Ovary (tissue), 9 donors: ENCODE data around the gene LMX1B. TPM values are rescaled to one million over a fixed set of nuclear protein-coding genes. Genes with fewer than 3 reads are reported as not detected.

Experiments used
- DNase-seq, 5 donors: peaks; one replicate each; pipeline ENCODE4 v3.0.0-alpha.2; 2019 to 2020
- H3K27ac ChIP-seq, 2 donors: fragments of 200-600 bp; one replicate each; pipeline versions ENCODE4 v1.5.1 to v1.8.0; 2019 to 2022
- H3K27me3 ChIP-seq: fragments of 200-600 bp; one replicate; pipeline ENCODE4 v1.8.0; 2022
- H3K36me3 ChIP-seq: fragments of 200-600 bp; sonication (generic); one replicate; pipeline ENCODE4 v1.5.1; 2019
- H3K4me1 ChIP-seq: one replicate; pipeline ENCODE4 v1.8.1; 2013; ENCODE audit warnings: mild to moderate bottlenecking, moderate library complexity; ENCODE audit not compliant: insufficient read depth
- H3K4me3 ChIP-seq: fragments of 200-600 bp; sonication (generic); one replicate; pipeline ENCODE4 v1.5.1; 2017
- H3K9me3 ChIP-seq, 2 donors: fragments of 200-600 bp in 1 of 2; sonication (generic) in 1 of 2; one replicate each; pipeline versions ENCODE4 v1.5.1 to v1.8.1; 2013 to 2019; ENCODE audit warnings: mild to moderate bottlenecking in 1 of 2, moderate library complexity in 1 of 2
- EP300 ChIP-seq: sonication (generic); formaldehyde crosslinking; IDR thresholded peaks from one replicate; pipeline ENCODE4 v1.6.1; 2017; ENCODE audit warnings: antibody characterized with exemption
- POLR2A ChIP-seq: fragments of 450-650 bp; IDR thresholded peaks from one replicate; pipeline ENCODE4 v1.6.1; 2017; ENCODE audit warnings: antibody characterized with exemption, mild to moderate bottlenecking, moderate library complexity
- WGBS, 3 donors: extraction: QIAGEN DNeasy Blood & Tissue Kit in 1 of 3; methylation state at CpG; one replicate each; pipeline versions ENCODE4 v1.1.5 to v1.1.7; 2013 to 2017; 5-methylcytosine and 5-hydroxymethylcytosine counted together
- intact Hi-C, 4 donors: fragments of 100-400 bp; cut with DNase I; formaldehyde crosslinking; loops; one replicate each; pipeline versions ENCODE4 v1.11.0 to v1.15.1; 2022 to 2023
- polyA plus RNA-seq, 2 donors: library from polyadenylated mRNA; stranded (reverse); fragments of 200-250 nt in 1 of 2; fragments of 350-450 nt in 1 of 2; fragmentation: Illumina TruSeq in 1 of 2; extraction: RNeasy Lipid Tissue Mini Kit (QIAGEN cat#74804) in 1 of 2; gene quantifications; one replicate each; pipeline ENCODE4 v1.2.3, GENCODE V29; 2013 to 2014
- total RNA-seq, 7 donors: library from RNA; depleted of rRNA in 2 of 7; stranded (reverse); fragments of >200 nt in 2 of 7; fragmentation: NEBNext Ultra II Directional in 3 of 7; extraction: Animal tissue kit (Norgen Biotek cat#: 25700) in 3 of 7; gene quantifications; one replicate each; pipeline versions ENCODE4 v1.1.0 to v1.2.4, GENCODE V29; 2016 to 2023
- TF ChIP-seq, protein P1 (sequence below), 3 donors: fragments of 450-650 bp in 2 of 3; fragments of 200-600 bp in 1 of 3; IDR thresholded peaks; one replicate each; pipeline versions ENCODE4 v1.5.1 to v1.8.0; 2016 to 2022; ENCODE audit warnings: antibody characterized with exemption in 3 of 3, mild to moderate bottlenecking in 1 of 3
- donor health status: DM: no; HTN: no; CAD: no; lungs with moderate emphysema.
- donor health status: DM: no; HTN: no; CAD: no.
- donor health status: Bipolar disorder and iron deficiency.
- donor health status: DM: yes; HTN: yes; CAD: no.
- donor health status: DM: no; HTN: no; CAD: no.
- donor health status: DM: yes; HTN: yes; CAD: no.

The LMX1B gene
- total and polyA plus RNA-seq, 9 donors, result 0.08 to 0.20 TPM; not detected in 7

DNA sequence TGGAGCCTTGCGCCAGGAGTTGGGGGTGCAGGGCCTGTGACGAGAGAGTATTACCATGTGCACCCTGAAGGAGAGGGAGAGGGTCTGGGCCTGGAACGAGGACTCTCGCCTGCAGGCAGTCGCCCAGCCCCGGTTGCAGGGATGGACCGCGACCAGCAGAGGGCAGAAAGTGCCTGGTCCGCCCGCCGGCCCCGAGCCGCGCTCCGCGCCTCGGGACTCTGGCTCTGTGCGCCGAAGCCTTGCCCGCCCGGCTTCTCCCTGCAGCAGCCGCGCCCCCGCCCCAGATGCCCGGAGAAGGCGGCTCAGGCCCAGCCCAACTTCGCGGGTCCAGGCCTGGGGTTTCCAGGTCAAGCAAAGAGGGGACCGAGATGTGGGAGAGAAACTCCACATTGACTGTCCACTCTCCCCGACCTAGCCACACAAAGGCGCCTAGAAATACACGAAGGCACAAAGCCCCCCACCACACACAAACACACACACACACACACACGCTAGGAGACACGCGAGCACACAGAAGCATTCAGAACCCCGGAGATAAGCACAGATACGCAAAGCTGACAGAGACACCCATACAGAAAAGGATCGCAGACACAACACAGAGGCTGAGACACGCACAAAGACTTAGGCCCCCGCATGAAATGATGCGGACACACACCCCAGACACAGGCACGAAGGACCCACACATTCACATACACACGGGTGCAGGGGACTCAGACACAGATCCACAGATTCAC is 2.0 kb upstream of the LMX1B start:
- intact Hi-C loops, result loop anchor here in 3 of 4 donors (5.0 to 10.0 kb wide), 2 partner anchors 171 to 173 kb away; no protein-coding TSS in a partner anchor
- Histone ChIP-seq H3K27me3 (no peaks in the 10 kb centered on the region), H3K4me3 (no peak overlapping the region)

DNA sequence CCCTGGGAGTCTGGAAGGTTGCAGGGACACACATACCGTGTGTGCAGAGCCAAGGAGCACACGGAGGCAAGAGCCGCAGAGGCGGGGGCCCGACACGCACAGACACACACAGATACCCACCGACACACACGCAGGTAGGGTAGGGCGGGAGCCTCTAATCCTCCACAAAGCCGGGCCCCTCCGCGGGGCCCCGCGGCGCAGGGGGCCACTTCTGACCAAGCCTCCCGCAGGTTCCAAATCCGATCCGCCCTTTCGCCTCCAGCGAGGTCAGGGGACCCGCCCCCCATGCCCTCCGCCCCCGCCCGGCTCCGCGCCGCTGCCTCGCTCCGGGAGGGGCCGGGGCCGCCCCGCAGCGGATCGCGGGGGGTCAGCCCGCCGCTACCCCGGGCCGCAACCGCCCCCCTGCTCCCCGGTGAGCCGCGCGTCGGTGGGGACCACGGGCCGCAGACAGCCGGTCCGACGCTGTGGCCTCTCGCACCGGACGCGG is 1.4 kb upstream of the LMX1B start:
- intact Hi-C loops, result loop anchor here in 3 of 4 donors (5.0 to 10.0 kb wide), 2 partner anchors 170 to 172 kb away; no protein-coding TSS in a partner anchor
- Histone ChIP-seq H3K4me3 (no peak overlapping the region), H3K9me3 (no peaks in the 10 kb centered on the region), H3K36me3 (no peaks in the 10 kb centered on the region), H3K27me3 (no peaks in the 10 kb centered on the region), H3K27ac (no peak overlapping the region), H3K4me1 (peaks cover 10% of the 10 kb centered on the region)
- DNase-seq, result no peak
- WGBS, 3 donors, result 1 to 3% (median 1%) methylated on average over 21 to 54 of the region's 54 CpGs
- TF ChIP-seq, protein P1, sequence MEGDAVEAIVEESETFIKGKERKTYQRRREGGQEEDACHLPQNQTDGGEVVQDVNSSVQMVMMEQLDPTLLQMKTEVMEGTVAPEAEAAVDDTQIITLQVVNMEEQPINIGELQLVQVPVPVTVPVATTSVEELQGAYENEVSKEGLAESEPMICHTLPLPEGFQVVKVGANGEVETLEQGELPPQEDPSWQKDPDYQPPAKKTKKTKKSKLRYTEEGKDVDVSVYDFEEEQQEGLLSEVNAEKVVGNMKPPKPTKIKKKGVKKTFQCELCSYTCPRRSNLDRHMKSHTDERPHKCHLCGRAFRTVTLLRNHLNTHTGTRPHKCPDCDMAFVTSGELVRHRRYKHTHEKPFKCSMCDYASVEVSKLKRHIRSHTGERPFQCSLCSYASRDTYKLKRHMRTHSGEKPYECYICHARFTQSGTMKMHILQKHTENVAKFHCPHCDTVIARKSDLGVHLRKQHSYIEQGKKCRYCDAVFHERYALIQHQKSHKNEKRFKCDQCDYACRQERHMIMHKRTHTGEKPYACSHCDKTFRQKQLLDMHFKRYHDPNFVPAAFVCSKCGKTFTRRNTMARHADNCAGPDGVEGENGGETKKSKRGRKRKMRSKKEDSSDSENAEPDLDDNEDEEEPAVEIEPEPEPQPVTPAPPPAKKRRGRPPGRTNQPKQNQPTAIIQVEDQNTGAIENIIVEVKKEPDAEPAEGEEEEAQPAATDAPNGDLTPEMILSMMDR (IDR thresholded peaks at IDR 0.05), result no peak
- TF ChIP-seq EP300 (no peak), POLR2A (no peak)

More for the DNA sequence above, 2.0 kb upstream of the LMX1B start:
- WGBS, 3 donors, result 2 to 3% (median 2%) methylated on average over 37 to 43 of the region's 43 CpGs
- no peaks in the 10 kb centered on the region for H3K36me3 ChIP-seq
- H3K4me1 ChIP-seq, result peaks cover 10% of the 10 kb centered on the region
- peak; percentile 50 to 79 (median 57) for DNase-seq
- no peak overlapping the region for H3K27ac ChIP-seq
- TF ChIP-seq, protein P1 (IDR thresholded peaks at IDR 0.05), result peak in 2 of 3 donors; percentile 42 to 45
- TF ChIP-seq POLR2A, result no peak
- no peaks in the 10 kb centered on the region for H3K9me3 ChIP-seq

DNA sequence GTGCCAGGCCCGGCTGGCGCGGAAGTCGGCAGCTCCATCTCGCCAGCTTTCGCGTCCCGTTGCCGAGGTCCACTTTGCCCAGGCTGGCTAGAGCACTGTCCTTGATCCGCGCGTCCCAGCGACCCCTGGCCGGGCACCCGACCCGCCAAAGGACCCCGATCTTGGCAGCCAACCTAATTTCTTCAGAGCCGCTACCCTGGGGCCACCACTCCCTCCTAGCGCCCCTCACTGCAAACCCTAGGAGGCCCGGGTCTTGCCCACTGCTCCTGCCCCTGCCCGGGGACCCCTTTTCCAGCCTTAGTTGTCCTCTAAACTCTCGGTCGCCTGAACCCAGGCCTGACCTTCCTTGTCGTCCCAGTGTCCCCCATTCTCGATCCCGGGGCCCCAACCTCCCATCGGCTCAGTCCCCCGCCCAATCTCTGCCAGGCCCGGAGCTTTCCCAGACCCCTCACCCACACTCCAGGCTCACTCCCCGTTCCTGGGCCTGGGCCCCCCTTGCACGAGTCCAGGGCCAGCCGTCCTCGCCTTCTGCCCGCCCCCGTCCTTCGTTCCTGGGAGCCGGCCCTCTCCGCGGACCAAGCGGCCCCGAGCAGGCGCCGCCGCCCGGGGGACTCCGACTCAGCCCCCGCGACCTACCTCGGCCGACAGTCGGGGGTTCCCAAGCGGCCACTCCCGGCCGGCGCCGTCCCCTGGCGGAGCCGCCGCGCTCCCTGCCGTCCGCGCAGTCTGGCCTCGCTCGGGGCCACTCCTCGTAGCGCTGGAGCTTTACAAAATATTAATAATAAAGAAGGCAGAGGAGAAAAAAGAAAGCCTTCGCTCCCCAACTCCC is 701 bp upstream of the LMX1B start:
- Histone ChIP-seq H3K4me1 (peaks cover 10% of the 10 kb centered on the region), H3K27me3 (no peaks in the 10 kb centered on the region), H3K9me3 (no peaks in the 10 kb centered on the region), H3K4me3 (no peak overlapping the region), H3K27ac (no peak overlapping the region), H3K36me3 (no peaks in the 10 kb centered on the region)
- no peak for TF ChIP-seq POLR2A
- no peak for TF ChIP-seq EP300
- TF ChIP-seq, protein P1 (IDR thresholded peaks at IDR 0.05), result no peak
- WGBS, 3 donors, result 2 to 4% (median 3%) methylated on average over 63 to 68 of the region's 68 CpGs
- intact Hi-C loops, result loop anchor here in 3 of 4 donors (5.0 to 10.0 kb wide), 2 partner anchors 169 to 172 kb away; no protein-coding TSS in a partner anchor
- DNase-seq, result no peak

DNA sequence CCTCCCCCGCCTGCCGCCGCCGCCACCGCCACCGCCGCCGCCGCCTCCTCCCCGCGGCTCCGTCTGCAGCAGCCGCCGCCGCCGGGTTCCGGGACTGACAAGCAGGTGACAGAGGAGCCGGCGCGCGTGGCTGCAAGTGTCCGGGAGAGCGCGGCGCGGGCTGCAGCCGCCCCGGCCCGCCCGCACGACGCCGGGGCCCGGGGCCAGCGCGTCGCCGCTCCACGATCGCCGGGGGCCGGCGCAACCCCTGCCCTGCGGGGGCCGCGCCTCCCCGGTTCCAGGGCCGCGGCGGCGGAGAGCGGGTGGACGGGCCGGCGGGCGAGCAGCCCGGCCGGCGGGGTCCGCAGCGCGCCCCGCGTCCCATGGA is 343 bp downstream of the LMX1B start:
- no peaks in the 10 kb centered on the region for H3K9me3 ChIP-seq
- H3K4me1 ChIP-seq, result peaks cover 10% of the 10 kb centered on the region
- no peak for DNase-seq
- H3K36me3 ChIP-seq, result no peaks in the 10 kb centered on the region
- intact Hi-C loops, result loop anchor here in 3 of 4 donors (5.0 to 10.0 kb wide), 2 partner anchors 168 to 171 kb away; no protein-coding TSS in a partner anchor
- H3K27me3 ChIP-seq, result no peaks in the 10 kb centered on the region
- H3K4me3 ChIP-seq, result no peak overlapping the region
- WGBS, 3 donors, result 0 to 1% (median 1%) methylated on average over 5 to 64 of the region's 64 CpGs
- no peak overlapping the region for H3K27ac ChIP-seq
- TF ChIP-seq EP300 (no peak), POLR2A (no peak)
- TF ChIP-seq, protein P1 (IDR thresholded peaks at IDR 0.05), result no peak
